Neural progenitor cell (in vitro differentiated cells): ENCODE results near the gene GP2.

Experiments used
- EZH2 ChIP-seq: fragments of 200-600 bp; sonication (generic); IDR thresholded peaks from 2 replicates; pipeline ENCODE4 v1.6.1; 2017; ENCODE audit warnings: antibody characterized with exemption, mild to moderate bottlenecking, moderate library complexity
- TF ChIP-seq, protein P1 (sequence below): fragments of 200-600 bp; sonication (generic); IDR thresholded peaks from 2 replicates; pipeline ENCODE4 v1.5.1; 2017; ENCODE audit warnings: antibody characterized with exemption, mild to moderate bottlenecking

DNA sequence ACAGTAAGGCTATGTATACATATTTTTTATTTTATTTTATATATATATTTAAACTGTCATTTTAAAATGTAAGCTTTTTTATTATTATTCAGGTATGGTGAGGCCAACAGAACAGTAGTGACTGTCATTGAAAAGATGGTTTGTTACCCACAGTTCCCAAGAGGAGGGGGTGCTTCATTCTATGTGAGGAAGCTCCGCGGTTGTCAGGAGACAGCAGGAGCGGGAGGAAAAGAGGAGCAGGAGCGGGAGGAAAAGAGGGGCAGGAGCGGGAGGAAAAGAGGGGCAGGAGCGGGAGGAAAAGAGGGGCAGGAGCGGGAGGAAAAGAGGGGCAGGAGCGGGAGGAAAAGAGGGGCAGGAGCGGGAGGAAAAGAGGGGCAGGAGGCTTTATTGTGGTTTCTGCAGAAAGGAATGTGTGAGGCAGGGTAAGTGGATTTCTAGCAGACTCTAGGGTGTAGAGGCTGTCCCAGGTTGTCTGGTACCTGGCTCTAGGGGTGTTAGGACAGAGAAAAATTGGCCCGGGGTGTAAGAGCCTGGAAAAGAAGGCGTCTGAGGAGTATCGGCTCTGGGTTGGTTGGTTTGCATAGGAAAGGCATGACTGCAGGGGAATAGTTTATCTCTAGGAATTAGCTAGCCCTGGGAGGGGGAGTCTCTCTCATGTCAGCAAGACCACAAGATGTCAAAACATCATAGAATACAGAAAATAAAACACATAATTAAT lies 64.0 kb downstream of the GP2 start:
- no peak for TF ChIP-seq EZH2
- TF ChIP-seq, protein P1, sequence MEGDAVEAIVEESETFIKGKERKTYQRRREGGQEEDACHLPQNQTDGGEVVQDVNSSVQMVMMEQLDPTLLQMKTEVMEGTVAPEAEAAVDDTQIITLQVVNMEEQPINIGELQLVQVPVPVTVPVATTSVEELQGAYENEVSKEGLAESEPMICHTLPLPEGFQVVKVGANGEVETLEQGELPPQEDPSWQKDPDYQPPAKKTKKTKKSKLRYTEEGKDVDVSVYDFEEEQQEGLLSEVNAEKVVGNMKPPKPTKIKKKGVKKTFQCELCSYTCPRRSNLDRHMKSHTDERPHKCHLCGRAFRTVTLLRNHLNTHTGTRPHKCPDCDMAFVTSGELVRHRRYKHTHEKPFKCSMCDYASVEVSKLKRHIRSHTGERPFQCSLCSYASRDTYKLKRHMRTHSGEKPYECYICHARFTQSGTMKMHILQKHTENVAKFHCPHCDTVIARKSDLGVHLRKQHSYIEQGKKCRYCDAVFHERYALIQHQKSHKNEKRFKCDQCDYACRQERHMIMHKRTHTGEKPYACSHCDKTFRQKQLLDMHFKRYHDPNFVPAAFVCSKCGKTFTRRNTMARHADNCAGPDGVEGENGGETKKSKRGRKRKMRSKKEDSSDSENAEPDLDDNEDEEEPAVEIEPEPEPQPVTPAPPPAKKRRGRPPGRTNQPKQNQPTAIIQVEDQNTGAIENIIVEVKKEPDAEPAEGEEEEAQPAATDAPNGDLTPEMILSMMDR, result no peak
